Measurements from ENCODE around the gene NCR2.
"Not testable (repeated sequence)": the region's sequence is repeated elsewhere in the genome, so short reads cannot be mapped to it uniquely, and the experiment has no call there.

Gene NCR2, protein sequence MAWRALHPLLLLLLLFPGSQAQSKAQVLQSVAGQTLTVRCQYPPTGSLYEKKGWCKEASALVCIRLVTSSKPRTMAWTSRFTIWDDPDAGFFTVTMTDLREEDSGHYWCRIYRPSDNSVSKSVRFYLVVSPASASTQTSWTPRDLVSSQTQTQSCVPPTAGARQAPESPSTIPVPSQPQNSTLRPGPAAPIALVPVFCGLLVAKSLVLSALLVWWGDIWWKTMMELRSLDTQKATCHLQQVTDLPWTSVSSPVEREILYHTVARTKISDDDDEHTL

DNA sequence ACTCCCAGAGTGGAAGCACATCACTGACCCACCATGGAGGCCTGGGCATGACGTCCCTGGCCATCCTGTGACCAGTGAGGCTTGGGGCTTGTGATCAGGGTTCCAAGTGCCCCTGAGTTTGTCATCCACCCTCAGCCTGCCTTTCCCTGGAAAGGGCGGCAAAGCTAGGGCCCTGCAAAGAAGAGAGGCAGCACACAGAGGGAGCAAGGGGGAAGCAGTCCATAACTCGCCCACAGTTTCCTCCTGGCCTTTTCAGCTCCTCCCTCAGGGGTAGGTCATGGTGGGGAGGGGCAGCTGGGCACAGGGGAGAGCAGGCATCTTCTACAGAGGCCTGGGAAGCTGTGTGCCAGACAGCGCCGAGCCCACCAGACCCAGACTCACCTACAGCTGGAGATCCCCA is at the start of gene NCR2:
TSS of gene NCR2 (plus strand) at position 313 of the 400 bp plus-strand sequence. CDS start 269 bp downstream, outside the sequence.
- DNase-seq (ENCODE audit: low read depth): no peak

DNA sequence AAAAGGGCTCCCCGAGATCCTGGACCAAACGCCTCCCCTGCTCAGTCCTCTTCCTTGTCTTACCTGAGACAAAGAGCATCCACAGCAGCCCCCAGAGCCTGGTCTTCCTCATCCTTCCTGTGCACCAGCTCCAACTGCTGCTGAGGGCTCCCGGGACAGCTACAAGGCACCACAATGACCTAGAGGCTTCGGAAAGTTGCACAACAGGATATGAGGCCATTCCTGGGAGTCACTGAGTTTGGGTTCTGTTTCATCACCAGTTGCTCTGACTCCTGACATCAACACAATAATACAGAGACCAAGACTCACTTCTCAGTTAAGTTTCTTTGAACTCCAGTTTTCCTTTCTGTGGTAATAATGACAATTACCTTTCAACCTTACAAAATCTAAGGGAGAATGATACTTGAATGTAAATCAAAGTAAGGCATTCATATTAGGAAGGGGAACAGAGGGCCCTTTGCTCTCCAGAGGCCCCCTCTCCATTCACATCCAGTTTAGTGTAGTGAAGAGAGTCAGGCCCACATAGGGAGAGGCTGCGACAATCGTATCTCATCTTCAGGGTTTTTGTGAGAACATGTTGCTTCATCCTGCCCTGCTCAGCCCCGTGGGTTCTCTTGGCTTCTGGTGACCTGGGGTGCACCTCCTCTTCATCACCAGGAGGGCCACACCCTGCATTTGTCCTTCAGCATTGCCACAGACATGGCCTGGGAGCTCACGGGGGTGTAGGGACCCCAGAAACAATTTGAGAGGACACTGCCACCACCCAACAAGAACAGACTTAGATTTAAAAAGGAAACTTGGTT is 48.7 kb upstream of the NCR2 start, which contains the start of gene TREM1:
TSS of gene TREM1 (minus strand) at position 139 of the 803 bp plus-strand sequence. CDS start at position 112, 27 bp downstream.
- DNase-seq (ENCODE audit: low read depth): peak; percentile 83

DNA sequence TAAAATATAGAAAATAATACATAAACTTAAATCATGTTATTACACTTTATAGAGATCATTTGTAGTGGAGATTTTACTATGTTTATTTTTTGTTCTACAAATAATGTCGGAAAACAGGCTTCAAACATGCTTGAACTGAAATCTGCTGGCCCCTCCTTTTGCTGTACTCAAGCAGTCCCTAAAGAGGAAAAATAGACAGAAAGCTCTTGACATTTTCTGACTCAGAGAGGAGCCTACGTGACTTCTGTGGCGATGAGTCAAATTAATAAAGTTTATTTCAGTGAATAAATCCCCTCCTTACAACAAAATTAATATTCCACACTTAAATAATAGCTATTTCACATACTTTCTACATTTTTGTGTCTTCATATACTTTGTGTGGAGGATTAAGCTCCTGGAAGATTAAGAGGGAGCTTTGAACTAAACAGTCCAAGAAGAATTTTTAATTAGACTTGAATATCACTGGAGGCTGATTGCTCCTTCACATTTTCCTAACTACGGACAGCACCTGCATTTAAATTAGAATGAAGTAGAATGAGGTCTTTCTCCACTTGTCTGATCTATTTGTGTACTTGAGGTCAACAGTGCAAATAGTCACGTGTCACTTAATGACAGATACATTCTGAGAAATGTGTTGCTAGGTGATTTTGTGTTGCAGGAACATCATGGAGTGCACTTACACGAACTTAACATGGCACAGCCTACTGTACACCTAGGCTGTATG is 47.2 kb upstream of the NCR2 start:
- DNase-seq (ENCODE audit: low read depth): peak; percentile 33

DNA sequence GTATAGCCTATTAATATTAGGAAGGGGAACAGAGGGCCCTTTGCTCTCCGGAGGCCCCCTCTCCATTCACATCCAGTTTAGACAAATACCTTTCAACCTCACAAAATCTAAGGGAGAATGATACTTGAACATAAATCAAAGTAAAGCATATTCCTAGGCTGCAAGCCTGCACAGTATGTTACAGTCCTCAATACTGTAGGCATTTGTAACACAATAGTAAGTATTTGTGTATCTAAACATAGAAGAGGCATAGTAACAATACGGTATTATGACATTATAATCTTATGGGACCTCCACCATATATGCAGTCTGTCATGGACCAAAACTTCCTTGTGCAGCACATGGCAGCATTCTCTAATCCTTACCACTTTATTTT is 46.7 kb upstream of the NCR2 start:
- no peak for DNase-seq (ENCODE audit: low read depth)

DNA sequence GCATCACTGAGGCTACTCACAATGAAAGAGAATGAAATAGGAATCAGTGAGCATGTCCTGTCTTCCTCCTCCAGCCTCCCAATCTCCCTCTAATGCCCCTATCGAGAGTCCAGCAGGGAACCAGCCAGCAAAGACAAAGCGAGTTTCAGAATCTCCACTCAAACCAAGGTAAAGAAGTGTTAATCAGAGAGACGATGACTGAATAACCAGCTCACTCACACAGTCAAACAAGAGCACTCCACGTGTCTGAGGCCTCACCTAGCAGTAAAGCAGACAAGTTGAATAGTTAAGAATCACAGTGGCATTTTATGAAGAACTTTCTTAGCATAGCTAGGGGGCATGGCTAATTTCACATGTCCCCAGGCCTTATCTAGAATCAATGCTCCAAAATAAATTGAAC is 45.6 kb upstream of the NCR2 start:
- no peak for DNase-seq (ENCODE audit: low read depth)

DNA sequence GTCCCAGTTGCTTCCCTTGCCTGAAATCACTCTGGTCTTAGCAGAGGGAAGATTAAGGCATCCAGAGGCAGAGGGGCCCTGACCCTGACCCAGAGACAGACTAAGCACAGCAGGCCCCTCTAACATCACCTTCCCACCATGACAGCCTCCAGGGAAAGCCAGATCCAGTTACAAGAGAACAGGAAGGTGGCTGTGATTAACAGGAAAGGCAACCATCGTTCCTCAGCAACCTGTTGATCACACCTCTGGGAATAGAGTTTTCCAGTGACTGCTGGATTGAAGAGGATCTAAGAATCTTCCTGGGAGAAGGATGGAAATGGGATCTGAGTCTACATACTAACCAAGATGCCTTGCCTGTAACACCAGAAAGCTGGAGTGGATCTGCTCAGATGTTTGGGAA is 43.7 kb upstream of the NCR2 start:
- no peak for DNase-seq (ENCODE audit: low read depth)

DNA sequence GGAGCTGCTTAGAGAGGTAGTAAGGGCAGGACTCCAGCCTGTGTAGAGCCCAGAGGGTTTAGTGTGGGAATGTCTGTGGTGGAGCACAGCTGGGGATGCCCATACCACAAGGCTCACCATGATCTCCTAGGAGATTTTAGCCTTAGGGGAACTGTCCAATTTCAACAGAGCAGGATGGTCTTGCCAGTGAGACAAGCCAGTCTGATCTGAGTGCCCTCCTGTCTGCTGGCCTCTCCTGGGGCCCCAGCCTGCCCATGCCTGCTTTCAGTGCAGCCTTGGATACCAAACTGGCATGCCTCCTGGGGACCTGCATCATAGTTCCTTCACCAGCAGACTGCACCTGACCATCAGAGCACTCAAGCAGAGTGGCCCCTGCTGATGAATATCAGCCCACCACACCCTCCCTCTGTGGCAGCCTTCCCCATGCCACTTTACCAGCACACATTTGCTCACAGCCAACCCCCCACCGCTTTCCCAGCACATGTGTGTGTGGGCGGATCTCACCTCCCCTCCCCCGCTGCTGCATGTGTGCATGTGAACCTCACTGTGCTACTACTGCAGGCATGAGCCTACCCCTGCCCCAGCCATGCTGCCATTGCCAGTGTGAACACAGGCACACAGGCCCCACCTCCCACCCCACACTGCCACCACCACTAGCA is 41.1 kb upstream of the NCR2 start:
- DNase-seq (ENCODE audit: low read depth): no peak

DNA sequence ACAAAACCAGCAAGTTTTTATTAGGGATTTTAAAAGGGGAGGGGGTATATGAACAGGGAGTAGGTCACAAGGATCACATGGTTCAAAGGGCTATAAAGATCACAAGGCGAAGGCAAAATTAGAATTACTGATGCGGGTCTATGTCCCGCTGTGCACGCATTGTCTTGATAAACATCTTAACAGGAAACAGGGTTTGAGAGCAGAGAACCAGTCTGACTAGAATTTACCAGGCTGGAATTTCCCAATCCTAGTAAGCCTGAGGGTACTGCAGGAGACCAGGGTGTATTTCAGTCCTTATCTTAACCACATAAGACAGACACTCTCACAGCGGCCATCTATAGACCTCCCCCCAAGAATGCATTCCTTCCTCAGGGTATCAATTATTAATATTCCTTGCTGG is 38.2 kb upstream of the NCR2 start:
- DNase-seq (ENCODE audit: low read depth): not testable (repeated sequence)

DNA sequence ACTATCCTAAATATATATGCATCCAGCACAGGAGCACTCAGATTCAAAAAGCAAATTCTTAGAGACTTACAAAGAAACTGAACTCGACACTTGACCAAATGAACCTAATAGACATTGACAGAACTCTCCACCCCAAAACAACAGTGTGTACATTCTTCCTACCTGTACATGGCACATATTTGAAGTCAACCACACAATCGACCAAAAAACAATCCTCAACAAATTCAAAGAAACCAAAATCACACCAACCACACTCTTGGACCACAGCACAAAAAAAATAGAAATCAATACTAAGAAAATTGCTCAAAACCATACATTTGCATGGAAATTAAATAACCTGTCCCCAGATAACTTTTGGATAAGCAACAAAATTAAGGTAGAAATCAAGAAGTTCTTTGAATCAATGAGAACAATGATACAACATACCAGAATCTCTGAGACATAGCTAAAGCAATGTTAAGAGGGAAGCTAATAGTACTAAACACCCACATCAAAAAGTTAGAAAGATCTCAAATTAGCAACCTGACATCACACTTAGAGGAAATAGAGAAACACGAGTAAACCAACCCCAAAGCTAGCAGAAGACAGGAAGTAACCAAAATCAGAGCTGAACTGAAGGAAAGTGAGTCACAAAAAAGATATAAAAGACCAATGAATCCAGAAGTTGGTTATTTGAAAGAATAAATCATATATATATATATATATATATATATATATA is 36.5 kb upstream of the NCR2 start:
- no peak for DNase-seq (ENCODE audit: low read depth)

DNA sequence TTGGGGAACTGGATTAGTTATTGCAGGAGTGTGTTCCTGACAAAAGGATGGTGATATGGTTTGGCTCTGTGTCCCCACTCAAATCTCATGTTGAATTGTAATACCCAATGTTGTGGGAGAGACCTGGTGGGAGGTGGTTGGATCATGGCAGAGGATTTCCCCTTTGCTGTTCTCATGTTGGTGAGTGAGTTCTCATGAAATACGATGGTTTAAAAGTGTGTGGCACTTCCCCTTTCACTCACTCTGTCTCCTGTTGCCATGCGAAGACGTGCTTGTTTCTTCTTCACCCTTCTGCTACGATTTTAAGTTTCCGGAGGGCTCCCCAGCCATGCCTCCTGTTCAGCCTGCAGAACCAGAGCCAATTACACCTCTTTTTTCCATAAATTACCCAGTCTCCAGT is 32.8 kb upstream of the NCR2 start:
- DNase-seq (ENCODE audit: low read depth): no peak

DNA sequence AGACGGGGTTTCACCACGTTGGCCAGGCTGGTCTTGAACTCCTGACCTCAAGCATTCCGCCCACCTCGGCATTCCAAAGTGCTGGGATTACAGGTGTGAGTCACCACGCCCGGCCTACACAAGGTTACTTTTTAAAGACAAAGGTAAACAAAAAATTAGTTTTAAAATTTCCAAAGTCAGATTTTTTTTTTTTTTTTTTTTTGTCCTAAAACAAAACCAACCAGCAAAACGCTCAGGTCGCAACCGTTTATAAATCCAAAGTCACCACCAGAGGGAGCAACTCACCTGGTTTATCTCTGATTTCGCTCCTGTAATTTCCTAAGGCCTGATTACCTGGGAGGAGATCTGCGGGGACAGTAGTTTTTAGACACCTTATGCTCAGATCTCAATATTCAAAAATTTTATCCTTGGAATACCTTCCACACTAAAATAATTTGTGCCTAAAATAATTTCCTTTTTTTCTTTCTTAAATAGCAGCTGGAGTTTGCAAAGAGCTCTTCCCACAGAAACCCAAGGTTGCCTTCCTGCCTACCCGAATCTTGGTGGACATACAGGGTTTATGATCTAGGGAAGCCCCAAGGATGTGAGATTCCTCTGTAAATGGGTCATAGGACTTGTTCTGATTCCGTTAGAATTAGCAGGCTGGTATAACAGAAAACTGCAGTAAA is 29.1 kb upstream of the NCR2 start:
- peak; percentile 18 for DNase-seq (ENCODE audit: low read depth)

DNA sequence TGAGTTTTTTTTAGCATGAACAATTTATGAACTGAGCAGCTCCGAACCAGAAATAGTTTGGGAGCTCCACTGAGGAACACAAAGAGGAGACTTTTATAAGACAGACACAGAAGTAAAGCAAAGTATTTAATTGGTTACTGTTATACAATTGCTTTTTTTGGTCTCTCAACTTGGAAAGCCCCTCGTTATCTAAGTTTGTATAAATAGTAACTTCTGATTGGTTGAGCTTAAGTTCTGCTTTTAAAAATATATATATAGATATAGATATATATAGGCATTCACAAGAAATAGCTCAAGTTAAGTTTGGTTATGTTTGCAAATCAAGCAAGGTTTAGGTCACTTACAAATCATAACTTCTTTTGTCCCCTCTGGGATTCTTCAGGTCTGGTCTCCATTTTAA is 20.2 kb upstream of the NCR2 start:
- DNase-seq (ENCODE audit: low read depth): no peak

DNA sequence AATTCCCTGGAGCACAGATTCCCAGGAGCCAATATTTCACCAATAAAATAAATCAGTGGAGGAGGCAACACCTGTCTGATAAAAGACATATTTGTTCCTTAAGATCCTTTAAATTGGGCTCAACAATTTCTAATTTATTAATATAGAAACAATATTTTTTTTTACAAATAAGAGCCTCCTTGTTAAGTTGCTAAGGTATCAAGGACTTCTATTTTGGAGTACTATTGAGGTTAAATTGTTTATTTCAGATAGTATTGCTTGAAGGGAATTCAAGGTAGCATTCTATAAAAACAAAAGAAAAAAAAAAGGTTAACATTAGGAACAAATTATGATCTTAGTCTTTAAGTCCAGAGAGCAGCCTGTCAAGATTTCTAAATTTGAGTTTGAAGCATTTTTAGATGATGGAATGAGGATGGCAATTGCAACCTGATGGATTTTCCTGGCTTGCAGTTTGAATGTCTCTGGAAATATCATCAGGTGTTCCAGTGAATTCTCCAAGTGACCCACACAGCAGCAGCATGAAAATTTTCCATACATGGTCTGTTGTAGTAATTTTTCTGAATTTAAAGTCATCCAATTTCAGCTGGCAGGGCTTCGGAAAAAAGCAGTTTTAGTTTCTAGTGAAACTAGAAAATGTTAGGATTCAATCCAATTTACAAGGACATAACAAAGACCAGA is 19.3 kb upstream of the NCR2 start:
- DNase-seq (ENCODE audit: low read depth): no peak

DNA sequence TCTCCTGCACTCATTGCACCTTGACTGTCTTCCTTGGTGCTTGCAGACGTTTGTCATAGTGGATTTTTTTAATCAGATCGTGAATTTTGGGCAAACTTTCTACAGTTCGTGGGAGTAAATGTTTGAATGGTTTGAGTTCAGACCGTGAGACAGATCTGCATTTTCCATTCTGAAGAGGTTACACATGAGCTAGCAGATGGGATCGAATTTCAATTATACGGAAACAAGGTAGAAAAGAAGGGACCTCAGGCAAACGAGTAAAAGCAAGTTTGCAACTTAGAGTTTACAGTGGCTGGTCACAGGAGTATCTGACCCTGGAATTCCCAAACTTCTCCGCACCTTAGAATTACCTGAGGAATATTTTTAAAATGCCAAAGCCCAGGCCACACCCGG is 17.2 kb upstream of the NCR2 start:
- no peak for DNase-seq (ENCODE audit: low read depth)

DNA sequence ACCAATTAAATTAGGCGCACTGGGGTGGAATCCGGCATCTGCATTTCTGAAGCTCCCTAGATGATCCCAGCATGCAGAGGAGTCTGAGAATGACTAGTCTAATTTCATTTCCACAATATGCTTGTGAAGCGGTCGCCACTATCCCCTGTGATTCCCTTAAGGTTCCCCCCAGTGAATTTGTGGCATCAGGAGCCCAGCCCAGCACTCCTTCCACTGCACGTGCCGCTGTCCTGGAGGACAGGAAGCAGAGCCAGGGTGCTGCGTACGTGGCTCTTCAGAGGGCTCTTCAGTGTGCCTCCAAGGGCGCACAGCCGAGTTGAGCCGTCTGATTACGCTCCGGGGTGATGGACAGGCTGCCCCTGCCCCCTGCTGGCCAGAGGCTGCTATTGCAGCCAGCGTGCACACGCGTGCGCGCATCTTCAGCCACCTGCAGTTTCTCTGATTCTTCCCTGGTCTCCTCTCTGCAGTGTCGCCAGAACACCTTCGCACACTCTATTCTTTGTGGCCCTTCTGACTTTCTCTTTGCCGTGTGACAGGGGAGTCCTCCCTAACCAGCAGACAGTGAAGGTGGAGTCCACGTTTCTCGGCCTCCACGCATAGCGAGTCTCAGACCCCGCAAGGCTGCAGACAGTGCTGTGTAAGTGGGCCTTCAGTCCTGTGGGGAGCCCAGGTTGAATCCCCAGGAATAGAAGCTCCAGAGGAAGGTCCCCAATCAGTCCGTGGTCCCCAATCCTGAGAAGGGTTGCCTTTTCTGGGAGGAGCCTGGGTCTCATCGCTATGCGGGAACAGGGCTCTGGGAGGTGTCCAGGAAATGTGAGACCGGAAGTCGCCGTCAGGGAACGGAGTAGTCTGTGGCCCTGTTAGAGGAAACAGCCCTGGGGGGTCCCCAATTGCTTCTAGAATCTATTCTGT is 16.5 kb upstream of the NCR2 start:
- peak; percentile 44 for DNase-seq (ENCODE audit: low read depth)

DNA sequence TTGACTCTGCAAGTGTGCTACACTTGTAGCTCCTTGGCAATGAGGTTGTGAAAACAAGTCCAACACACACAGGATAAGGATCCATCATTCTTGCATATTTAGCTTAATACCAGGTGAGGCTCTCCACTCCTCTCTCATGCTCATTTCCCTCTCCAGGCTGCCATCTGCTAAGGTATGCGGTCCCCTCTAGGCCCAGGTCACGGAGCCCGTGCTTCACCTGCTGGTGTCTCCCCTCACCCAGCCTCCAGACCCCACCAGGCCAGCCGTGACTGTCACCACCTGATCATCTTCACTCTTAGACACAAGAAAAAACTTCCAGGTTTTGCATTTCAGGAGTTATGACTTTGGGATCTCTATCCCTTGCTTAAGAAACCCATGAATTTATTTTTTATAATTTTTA is 14.2 kb upstream of the NCR2 start:
- no peak for DNase-seq (ENCODE audit: low read depth)

DNA sequence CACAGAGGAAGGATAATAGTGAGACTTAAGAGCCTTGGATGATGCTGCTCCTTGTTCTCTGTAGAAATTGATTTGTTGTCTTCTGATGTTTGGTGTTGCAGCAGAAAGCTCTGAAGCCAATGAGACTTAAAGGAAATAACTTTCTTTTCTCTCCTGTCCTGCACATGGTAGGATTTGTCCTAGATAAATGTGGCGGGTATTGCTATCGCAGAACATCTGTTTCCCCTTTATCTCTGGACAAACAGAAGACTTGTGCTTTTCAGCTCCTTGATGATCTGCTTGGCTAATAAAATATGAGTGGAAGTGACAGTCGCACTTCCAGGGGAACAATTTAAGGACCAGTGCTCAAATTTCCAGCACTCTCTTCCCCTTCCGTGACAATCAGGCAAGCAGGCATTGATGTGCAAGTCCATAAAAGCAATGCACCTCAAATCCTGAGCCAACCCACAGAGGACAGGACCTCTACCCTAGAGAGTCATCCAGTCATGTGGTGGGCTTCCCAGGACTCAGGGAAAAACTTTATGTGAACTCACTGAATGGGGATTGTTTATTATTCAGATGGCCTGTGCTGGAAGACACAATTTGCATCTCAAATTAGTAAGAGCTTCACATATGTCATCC is 9.9 kb upstream of the NCR2 start:
- no peak for DNase-seq (ENCODE audit: low read depth)

DNA sequence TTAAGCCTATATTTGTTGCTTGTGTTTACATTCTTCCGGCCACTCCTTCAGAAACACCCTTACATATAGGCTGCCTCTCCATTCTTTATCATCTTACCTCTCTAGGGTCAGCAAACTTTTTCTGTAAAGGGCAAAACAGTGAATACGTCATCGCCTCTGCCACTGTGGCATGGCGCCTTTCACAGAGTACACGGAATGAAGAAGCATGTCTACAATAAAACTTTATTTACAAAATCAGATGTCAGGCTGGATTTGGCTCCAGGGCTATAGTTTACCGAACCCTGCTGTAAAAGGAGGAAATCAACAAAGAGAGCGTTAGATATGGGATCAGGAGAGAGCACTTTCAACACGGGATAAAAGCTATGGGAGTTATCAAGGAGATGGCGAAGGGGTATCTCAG is 9.3 kb upstream of the NCR2 start:
- no peak for DNase-seq (ENCODE audit: low read depth)

DNA sequence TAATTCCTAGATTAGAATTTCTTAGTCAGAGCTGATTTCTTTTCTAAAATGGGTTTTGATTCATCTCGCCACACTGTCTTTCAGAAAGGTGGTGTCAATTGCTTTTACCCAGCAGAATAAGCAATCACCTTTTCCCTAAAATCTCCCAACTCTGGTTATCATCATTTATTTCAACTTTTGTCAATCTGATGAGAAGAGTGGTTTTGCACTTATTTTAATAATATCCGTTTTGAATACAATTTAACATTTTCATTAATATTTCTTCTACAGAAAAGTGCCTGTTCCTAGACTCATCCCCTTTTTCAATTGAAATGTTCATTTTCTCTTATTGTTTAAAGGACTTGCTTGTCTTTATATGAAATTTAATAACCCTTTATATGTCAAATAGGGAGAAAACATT is 8.2 kb upstream of the NCR2 start:
- DNase-seq (ENCODE audit: low read depth): no peak
